ENCODE results near the gene HIPK1.
A peak's percentile ranks its signal among the peaks of the same experiment; 100 is the strongest.

Gene HIPK1

DNA sequence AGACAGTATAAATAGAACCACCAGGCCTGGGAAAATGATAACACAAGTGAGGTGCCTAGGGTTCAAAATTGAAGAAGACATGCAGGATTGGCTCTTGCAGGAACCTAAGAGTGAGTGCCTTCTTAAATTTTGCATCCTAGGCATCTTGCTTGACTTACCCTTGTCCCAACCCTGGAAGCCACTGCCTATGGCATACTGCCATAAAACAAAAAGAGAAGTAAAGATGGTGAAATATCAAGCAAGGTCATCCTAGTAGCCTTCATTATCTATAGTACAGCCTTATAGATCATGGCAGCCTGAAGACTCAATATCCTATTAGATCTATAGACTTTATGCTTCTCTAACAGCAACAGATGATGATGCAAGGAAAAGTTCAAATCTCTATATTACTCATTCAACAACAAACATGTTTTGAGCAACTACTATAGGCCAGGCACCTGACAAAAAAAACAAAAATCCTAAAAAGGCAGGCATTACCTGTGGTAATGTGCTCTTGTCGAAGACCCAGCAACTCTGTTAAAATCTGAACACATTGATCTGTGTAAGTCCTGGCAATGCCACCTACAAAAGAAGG, 30.8 kb upstream of the HIPK1 start:
- no peaks in the 10 kb centered on the region for H3K27me3 ChIP-seq (ENCODE audit: control insufficient read depth in 1 of 2, insufficient read depth in 2 of 2, low read length in 2 of 2)
- no peaks in the 10 kb centered on the region for H3K9me3 ChIP-seq (ENCODE audit: control insufficient read depth in 2 of 2, low read length in 2 of 2)
- H3K27ac ChIP-seq (ENCODE audit: low read length) = no peak overlapping the region
- H3K36me3 ChIP-seq (ENCODE audit: control insufficient read depth in 2 of 2, insufficient read depth in 2 of 2, low read length in 2 of 2) = peaks cover 12 to 31% of the 10 kb centered on the region in 2 donors
- H3K4me3 ChIP-seq (ENCODE audit: low read length in 2 of 2) = no peak overlapping the region
- H3K4me1 ChIP-seq (ENCODE audit: control insufficient read depth, insufficient read depth, low read length) = no peaks in the 10 kb centered on the region
- H3K9ac ChIP-seq (ENCODE audit: low read length in 2 of 2) = no peak overlapping the region

DNA sequence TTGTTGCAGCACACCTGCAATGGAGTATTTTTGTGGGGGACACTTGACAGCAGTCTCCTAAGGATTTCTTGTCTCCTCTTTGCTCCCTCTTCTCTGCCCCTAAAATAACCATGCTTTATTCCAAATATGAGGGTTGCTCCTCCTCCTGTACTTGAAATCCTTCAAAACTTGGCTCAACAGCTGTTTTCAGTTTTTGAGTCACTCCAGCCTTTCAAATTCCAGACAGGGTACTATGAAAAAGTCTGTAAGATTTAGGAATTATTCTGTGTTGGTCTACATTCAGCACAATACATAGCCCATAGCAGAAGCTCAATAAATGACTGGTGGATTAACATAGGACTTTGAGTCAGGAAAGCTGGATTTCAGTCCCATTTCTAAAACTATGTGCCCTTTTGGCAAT, 30.0 kb upstream of the HIPK1 start:
- H3K9me3 ChIP-seq (ENCODE audit: control insufficient read depth in 2 of 2, low read length in 2 of 2) = no peaks in the 10 kb centered on the region
- no peak overlapping the region for H3K27ac ChIP-seq (ENCODE audit: low read length)
- H3K4me1 ChIP-seq (ENCODE audit: control insufficient read depth, insufficient read depth, low read length) = peaks cover 2% of the 10 kb centered on the region
- no peak overlapping the region for H3K9ac ChIP-seq (ENCODE audit: low read length in 2 of 2)
- no peak overlapping the region for H3K4me3 ChIP-seq (ENCODE audit: low read length in 2 of 2)
- peaks cover 12 to 29% of the 10 kb centered on the region in 2 donors for H3K36me3 ChIP-seq (ENCODE audit: control insufficient read depth in 2 of 2, insufficient read depth in 2 of 2, low read length in 2 of 2)
- no peaks in the 10 kb centered on the region for H3K27me3 ChIP-seq (ENCODE audit: control insufficient read depth in 1 of 2, insufficient read depth in 2 of 2, low read length in 2 of 2)

DNA sequence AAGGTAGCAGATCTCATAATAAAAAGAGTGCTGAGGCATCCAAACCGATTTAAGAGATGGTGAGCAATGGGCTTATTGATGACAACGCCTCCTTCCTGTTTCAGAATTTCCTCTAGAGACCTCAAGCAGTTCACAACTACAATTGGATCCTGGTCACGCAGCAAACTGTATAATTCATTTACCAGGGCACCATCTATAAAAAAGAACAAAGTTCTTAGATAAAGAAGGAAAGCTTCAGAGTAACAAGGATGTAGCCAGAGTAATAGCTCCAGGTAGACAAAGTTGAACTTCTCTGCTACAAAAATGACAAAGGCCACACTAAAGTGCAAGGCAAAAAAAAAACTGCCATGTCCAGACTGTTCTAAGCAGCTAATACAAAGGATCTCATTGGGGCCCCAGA, 27.9 kb upstream of the HIPK1 start:
- H3K36me3 ChIP-seq (ENCODE audit: control insufficient read depth in 2 of 2, insufficient read depth in 2 of 2, low read length in 2 of 2) = peaks cover 12 to 22% of the 10 kb centered on the region in 2 donors
- H3K27me3 ChIP-seq (ENCODE audit: control insufficient read depth in 1 of 2, insufficient read depth in 2 of 2, low read length in 2 of 2) = no peaks in the 10 kb centered on the region
- H3K4me3 ChIP-seq (ENCODE audit: low read length in 2 of 2) = no peak overlapping the region
- no peak overlapping the region for H3K9ac ChIP-seq (ENCODE audit: low read length in 2 of 2)
- H3K9me3 ChIP-seq (ENCODE audit: control insufficient read depth in 2 of 2, low read length in 2 of 2) = no peaks in the 10 kb centered on the region
- no peak overlapping the region for H3K27ac ChIP-seq (ENCODE audit: low read length)
- H3K4me1 ChIP-seq (ENCODE audit: control insufficient read depth, insufficient read depth, low read length) = peaks cover 9% of the 10 kb centered on the region

DNA sequence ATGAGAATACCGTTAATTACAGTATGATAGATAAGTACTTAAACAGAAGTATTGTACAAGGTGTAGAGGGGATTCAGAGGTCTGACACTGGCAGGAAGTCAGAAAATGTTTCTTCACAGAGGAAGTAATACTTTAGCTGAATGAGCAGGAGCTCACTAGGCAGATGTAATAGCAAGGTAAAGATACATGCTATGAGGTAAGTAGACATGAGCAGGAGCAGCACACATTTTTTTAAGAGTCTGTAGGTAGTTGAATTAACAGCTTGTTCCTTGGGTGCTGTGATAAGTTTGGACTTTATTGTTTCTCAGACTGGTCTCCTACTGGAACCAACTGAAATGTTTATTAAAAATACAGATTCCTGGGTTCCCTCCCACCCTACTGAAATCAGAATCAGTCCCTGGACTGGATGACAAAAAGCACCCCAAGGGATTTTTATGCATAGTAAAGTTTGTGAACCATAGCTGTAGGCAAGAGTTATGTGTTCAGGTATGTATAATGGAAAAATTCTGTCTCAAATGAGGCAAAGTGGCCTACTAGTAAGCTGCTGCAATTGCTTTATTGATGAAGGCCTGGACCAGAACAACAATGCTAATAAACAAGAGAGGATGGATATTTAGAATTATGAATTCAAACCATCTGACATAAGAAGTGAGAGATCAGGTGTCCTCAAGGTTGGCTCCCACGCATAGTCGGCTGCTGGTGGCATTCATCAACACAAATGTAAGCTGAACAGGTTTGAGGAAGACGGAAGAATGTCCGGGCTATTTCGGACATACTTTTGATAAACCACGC, 25.4 kb upstream of the HIPK1 start:
- Histone ChIP-seq H3K9me3 (ENCODE audit: control insufficient read depth in 2 of 2, low read length in 2 of 2) (no peaks in the 10 kb centered on the region), H3K4me3 (ENCODE audit: low read length in 2 of 2) (peak overlapping the region; percentile 99), H3K27me3 (ENCODE audit: control insufficient read depth in 1 of 2, insufficient read depth in 2 of 2, low read length in 2 of 2) (no peaks in the 10 kb centered on the region), H3K27ac (ENCODE audit: low read length) (peak overlapping the region; percentile 91), H3K36me3 (ENCODE audit: control insufficient read depth in 2 of 2, insufficient read depth in 2 of 2, low read length in 2 of 2) (peaks cover 8 to 21% of the 10 kb centered on the region in 2 donors), H3K4me1 (ENCODE audit: control insufficient read depth, insufficient read depth, low read length) (peaks cover 9% of the 10 kb centered on the region), H3K9ac (ENCODE audit: low read length in 2 of 2) (peak overlapping the region; percentile 78 to 97)

DNA sequence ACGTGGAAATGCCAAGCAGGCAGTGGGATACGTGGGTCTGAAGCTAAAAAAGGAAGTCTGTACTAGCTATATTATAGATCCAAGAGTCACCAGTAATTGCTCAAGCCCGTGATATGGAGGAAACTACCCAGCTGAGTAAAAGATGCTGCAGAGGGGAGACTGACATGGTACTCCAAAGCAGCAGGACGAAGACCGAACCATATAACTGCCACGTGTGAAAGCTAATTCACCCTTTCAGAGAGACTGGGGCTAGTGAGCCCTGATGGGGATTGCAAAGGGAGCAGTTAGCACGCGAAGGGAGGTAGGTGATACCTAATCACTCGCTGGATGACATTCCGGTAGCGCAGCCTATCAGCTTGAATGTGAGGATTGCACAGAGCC, 24.8 kb upstream of the HIPK1 start:
- peak overlapping the region; percentile 91 for H3K27ac ChIP-seq (ENCODE audit: low read length)
- H3K27me3 ChIP-seq (ENCODE audit: control insufficient read depth in 1 of 2, insufficient read depth in 2 of 2, low read length in 2 of 2) = no peaks in the 10 kb centered on the region
- peak overlapping the region; percentile 78 to 97 for H3K9ac ChIP-seq (ENCODE audit: low read length in 2 of 2)
- H3K4me3 ChIP-seq (ENCODE audit: low read length in 2 of 2) = peak overlapping the region; percentile 99
- H3K4me1 ChIP-seq (ENCODE audit: control insufficient read depth, insufficient read depth, low read length) = peaks cover 9% of the 10 kb centered on the region
- no peaks in the 10 kb centered on the region for H3K9me3 ChIP-seq (ENCODE audit: control insufficient read depth in 2 of 2, low read length in 2 of 2)
- peaks cover 10 to 22% of the 10 kb centered on the region in 2 donors for H3K36me3 ChIP-seq (ENCODE audit: control insufficient read depth in 2 of 2, insufficient read depth in 2 of 2, low read length in 2 of 2)

DNA sequence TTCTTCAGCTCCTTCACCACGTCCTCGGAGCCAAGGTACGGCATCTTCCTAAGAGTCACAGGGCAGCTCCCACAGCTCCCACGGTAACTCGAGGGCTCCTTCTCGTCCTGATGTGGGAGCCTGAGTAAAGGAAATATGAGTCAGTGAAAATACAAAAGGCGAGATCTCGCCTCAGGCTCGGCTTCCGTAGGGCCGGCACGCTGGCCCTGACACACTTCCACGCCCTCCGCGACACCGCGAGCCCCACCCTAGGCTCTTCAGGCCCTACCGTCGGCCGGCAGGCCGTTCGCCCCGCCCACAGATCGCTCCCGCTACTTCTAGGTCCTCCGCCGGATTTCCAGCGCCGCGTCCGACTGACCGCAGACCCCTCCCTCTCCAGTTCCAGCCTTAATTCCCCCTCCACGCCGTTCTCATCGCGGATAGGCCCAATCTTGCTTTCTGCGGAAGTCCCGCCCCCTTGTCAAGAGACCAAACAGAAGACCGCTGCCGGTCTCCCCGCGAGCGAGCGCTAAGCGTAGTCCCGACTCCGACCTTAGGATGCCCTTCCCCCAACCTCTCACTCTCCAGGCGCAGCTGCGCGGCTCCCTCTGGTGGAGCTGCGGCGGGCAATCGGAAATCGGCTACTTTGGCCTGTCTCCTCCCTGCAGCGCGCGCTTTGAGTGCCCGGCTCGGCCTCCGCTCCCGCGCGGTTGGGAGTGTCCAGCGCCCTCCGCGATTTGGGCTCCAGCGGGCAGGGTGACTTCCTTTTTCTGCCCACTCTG, 24.3 kb upstream of the HIPK1 start, which contains the start of the genes AP4B1 and DCLRE1B:
TSS of gene AP4B1 (minus strand) at position 126 of the 761 bp plus-strand sequence. CDS start at position 44, 82 bp downstream.
TSS of gene DCLRE1B (plus strand) at position 653 of the 761 bp plus-strand sequence. CDS start 261 bp downstream, outside the sequence.
- H3K4me3 ChIP-seq (ENCODE audit: low read length in 2 of 2) = peak within 1 kb of the TSS; percentile 99
- no peaks in the 10 kb centered on the region for H3K9me3 ChIP-seq (ENCODE audit: control insufficient read depth in 2 of 2, low read length in 2 of 2)
- peaks cover 9% of the 10 kb centered on the region for H3K4me1 ChIP-seq (ENCODE audit: control insufficient read depth, insufficient read depth, low read length)
- no peaks in the 10 kb centered on the region for H3K27me3 ChIP-seq (ENCODE audit: control insufficient read depth in 1 of 2, insufficient read depth in 2 of 2, low read length in 2 of 2)
- peaks cover 5 to 19% of the 10 kb centered on the region in 2 donors for H3K36me3 ChIP-seq (ENCODE audit: control insufficient read depth in 2 of 2, insufficient read depth in 2 of 2, low read length in 2 of 2)
- peak within 1 kb of the TSS; percentile 91 for H3K27ac ChIP-seq (ENCODE audit: low read length)
- H3K9ac ChIP-seq (ENCODE audit: low read length in 2 of 2) = peak within 1 kb of the TSS; percentile 78 to 97

DNA sequence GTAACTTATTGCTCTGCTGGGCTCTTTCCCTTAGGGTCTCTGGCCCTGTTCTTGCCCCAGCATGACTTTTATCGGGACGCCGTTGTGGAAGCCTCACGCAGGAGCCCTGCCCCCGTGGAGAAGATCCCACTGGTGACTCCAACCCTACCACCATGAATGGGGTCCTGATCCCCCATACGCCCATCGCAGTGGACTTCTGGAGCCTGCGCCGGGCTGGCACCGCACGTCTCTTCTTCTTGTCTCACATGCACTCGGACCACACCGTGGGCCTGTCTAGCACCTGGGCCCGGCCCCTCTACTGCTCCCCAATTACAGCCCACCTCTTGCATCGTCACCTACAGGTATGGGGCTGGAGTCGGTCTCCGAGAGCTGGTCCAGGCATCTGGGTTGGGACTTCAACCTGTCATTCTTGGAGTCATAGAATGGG, 23.7 kb upstream of the HIPK1 start:
- Histone ChIP-seq H3K4me1 (ENCODE audit: control insufficient read depth, insufficient read depth, low read length) (peaks cover 9% of the 10 kb centered on the region), H3K9ac (ENCODE audit: low read length in 2 of 2) (peak overlapping the region; percentile 78 to 91), H3K9me3 (ENCODE audit: control insufficient read depth in 2 of 2, low read length in 2 of 2) (no peaks in the 10 kb centered on the region), H3K36me3 (ENCODE audit: control insufficient read depth in 2 of 2, insufficient read depth in 2 of 2, low read length in 2 of 2) (peaks cover 7 to 17% of the 10 kb centered on the region in 2 donors), H3K27me3 (ENCODE audit: control insufficient read depth in 1 of 2, insufficient read depth in 2 of 2, low read length in 2 of 2) (no peaks in the 10 kb centered on the region), H3K27ac (ENCODE audit: low read length) (peak overlapping the region; percentile 91), H3K4me3 (ENCODE audit: low read length in 2 of 2) (peak overlapping the region; percentile 91 to 99)

DNA sequence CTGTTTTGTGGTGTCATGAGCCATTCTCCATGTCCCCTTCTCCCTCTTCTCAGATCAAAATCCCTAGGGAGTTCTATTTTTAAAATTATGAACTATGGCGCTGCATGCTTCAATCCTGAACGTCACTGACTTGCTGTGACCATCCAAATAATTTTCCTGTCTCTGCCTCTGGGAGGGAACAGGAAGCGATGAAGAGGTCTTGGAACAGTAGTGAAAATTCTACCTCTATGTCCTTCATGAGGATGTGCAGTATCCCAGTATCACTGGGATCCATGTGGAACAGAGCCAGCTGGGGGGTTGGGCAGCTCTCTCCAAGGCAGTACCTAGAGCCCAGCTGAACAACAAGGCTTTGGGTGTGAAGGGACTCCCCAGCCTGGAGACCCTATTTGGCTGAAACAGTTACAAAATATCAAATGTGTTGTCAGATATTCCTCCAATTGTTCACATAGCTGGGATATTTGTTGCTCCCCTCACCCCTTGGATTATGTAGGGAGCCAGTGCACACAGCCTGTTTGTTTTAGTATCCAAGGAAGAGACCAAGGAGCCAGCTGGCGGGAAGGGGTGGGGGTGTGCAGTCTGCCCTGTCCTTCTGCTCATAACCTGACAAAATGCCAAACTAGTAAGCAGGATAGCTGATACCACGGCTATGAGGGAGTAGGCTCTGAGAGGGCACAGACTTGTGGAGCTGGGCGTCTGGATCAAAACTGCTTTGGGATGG, 16.4 kb upstream of the HIPK1 start:
- H3K9ac ChIP-seq (ENCODE audit: low read length in 2 of 2) = peak overlapping the region; percentile 41 to 60

DNA sequence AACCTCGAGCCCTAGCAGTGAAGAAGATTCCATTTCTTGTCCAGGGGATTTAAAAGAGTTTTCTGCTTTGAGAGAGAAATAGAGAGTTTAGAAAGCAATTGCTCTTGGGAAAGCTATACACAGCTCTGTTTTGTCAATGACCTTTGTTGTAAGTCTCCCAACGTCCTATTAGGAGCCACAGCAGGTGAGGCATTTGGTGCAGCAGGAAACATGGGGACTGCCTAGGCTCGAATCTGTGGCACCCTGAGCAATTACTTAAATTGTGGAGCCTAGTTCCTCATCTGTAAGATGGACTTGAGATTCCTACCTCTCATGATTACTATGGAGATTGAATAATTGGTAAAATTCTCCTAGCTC, 15.8 kb upstream of the HIPK1 start:
- Histone ChIP-seq H3K9me3 (ENCODE audit: control insufficient read depth in 2 of 2, low read length in 2 of 2) (no peaks in the 10 kb centered on the region), H3K4me3 (ENCODE audit: low read length in 2 of 2) (peak overlapping the region; percentile 27 to 55), H3K9ac (ENCODE audit: low read length in 2 of 2) (peak overlapping the region; percentile 41 to 47), H3K36me3 (ENCODE audit: control insufficient read depth in 2 of 2, insufficient read depth in 2 of 2, low read length in 2 of 2) (peaks cover 14 to 19% of the 10 kb centered on the region in 2 donors), H3K27me3 (ENCODE audit: control insufficient read depth in 1 of 2, insufficient read depth in 2 of 2, low read length in 2 of 2) (no peaks in the 10 kb centered on the region), H3K4me1 (ENCODE audit: control insufficient read depth, insufficient read depth, low read length) (peaks cover 13% of the 10 kb centered on the region), H3K27ac (ENCODE audit: low read length) (peak overlapping the region; percentile 75)

More for the DNA sequence above, 16.4 kb upstream of the HIPK1 start:
- Histone ChIP-seq H3K4me3 (ENCODE audit: low read length in 2 of 2) (peak overlapping the region; percentile 27 to 55), H3K9me3 (ENCODE audit: control insufficient read depth in 2 of 2, low read length in 2 of 2) (no peaks in the 10 kb centered on the region), H3K4me1 (ENCODE audit: control insufficient read depth, insufficient read depth, low read length) (peaks cover 13% of the 10 kb centered on the region), H3K36me3 (ENCODE audit: control insufficient read depth in 2 of 2, insufficient read depth in 2 of 2, low read length in 2 of 2) (peaks cover 14 to 24% of the 10 kb centered on the region in 2 donors), H3K27me3 (ENCODE audit: control insufficient read depth in 1 of 2, insufficient read depth in 2 of 2, low read length in 2 of 2) (no peaks in the 10 kb centered on the region), H3K27ac (ENCODE audit: low read length) (peak overlapping the region; percentile 75)

All from stomach smooth muscle (tissue), 2 donors.